ENCODE measurements around the gene VSNL1.

DNA sequence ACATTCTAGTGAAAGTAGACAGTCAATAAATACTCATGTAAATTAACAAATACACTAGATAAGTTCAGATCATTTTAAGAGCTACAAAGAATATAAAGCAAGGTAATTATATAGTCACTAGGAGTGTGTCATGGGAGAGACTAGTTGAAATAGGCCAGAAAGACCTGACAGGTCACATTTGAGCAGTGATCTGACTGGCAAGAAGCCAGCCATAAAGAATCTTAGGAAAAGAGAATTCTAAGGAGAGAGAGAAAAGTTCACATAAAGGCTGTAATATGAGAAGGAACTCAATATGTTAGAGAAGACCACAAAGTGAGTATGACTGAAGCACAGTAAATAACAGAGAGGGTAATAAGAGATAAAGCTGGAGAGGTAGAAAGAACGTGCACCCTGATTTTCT lies 31.2 kb downstream of the VSNL1 start:
- no peak for TF ChIP-seq EZH2 (IDR thresholded peaks at IDR 0.05)
- TF ChIP-seq, protein P1, sequence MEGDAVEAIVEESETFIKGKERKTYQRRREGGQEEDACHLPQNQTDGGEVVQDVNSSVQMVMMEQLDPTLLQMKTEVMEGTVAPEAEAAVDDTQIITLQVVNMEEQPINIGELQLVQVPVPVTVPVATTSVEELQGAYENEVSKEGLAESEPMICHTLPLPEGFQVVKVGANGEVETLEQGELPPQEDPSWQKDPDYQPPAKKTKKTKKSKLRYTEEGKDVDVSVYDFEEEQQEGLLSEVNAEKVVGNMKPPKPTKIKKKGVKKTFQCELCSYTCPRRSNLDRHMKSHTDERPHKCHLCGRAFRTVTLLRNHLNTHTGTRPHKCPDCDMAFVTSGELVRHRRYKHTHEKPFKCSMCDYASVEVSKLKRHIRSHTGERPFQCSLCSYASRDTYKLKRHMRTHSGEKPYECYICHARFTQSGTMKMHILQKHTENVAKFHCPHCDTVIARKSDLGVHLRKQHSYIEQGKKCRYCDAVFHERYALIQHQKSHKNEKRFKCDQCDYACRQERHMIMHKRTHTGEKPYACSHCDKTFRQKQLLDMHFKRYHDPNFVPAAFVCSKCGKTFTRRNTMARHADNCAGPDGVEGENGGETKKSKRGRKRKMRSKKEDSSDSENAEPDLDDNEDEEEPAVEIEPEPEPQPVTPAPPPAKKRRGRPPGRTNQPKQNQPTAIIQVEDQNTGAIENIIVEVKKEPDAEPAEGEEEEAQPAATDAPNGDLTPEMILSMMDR (IDR thresholded peaks at IDR 0.05), result no peak
- no peak for TF ChIP-seq EZH2phosphoT487 (IDR thresholded peaks at IDR 0.05)
